NCI-H1092 treated with DMSO at 0.1 percent for 48 hours (cell line): ENCODE data around the gene COL4A2.

Experiments
- DNase-seq: peaks from one replicate; lab custom pipeline; 2025; lab: John Stamatoyannopoulos, UW

Gene COL4A2

DNA sequence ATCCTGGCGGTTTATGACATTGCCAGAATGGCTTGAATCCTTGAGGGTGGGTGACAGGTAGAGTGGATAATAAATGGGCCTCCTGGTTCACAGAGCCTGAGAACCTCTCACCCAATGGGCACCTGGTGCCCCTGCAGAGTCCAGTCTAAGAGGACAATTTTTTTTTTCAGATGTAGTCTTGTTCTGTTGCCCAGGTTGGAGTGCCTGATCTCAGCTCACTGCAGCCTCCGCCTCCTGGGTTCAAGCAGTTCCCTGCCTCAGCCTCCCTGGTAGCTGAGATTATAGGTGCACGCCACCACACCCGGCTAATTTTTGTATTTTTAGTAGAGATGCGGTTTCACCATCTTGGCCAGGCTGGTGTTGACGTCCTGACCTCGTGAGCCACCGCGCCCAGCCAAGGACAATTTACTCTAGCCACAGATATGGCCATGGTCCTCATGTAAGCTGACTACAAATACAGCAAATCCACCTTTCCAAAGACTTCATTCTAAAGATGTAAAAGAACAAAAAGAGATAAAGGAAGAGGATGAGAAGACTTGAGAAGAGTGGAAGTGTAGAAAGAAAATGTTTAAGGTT lies 33.0 kb downstream of the COL4A2 start:
- no peak for DNase-seq

- DNase-seq, result no peak
Observed at GRCh38 chr13:110340812-110341444, 33.8 kb downstream of the COL4A2 start.

GRCh38 chr13:110341445-110342244 lies 34.6 kb downstream of the COL4A2 start:
- no peak for DNase-seq

DNA sequence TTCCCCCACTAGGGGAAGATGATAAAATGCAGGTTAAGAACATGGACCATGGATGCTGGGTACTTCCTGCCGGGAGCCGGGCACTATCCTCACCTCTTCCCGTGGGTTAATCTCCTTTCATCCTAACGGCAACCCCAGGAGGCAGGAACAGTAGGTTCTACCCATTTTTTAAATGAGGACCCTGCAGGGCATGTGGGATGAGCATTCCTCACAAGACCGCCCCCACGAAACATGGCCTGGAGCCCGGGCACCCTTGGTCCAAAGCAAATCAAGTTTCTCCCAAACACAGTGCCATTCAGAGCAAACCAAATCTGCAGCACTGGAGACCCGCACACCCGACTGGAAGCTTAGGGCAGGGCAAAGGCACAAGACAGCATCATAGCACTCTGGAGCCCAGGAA lies 35.4 kb downstream of the COL4A2 start:
- no peak for DNase-seq

DNA sequence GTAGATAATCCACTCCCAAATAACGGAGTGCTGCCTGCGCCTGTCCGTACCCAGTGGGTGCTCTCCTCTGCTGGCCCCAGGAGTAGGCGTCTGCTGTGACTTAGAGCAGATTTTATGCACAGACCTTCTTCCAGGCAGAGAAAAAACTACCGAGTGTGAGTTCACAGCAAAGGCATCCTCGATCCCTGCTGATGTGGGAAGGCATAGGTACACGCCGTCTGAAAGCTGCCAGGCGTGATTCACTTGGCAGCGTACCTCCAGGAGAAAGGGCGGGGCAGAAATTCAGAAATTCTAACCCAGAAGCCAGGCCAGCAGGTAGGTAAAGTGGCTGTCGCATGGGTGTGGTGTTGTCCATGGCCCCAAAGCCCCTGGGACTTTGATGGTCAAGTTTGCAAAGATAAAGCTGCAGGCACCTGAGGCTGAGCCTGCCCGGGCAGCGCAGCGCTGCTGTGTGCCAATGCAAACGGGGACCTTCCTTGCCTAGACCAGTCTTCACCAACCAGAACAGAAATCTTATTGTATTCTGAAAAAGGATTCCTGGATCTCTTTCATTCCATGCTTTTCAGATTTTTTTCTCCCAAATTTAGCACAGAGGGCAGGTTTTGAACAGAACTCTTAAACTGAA lies 36.3 kb downstream of the COL4A2 start:
- DNase-seq, result no peak

DNA sequence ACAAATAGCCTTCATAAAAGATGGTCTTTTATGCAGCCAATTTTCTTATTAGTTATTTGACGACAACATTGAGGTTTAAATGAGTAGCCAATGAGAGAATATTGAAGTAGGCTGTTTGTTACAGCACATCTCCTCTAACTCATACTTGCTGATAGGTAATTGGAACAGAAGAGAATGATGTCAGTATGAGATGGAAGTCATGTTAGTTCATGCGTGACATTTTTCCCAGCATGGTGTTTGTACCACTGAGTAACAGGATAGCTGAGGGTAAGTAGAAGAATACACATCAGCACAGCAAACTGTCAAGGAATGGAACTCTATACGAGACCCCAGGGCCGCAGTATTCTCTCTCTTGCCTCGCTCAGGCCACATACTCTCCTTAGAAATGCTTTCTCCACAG lies 37.2 kb downstream of the COL4A2 start:
- DNase-seq, result no peak

GRCh38 chr13:110345266-110345665 lies 38.2 kb downstream of the COL4A2 start:
- no peak for DNase-seq

DNA sequence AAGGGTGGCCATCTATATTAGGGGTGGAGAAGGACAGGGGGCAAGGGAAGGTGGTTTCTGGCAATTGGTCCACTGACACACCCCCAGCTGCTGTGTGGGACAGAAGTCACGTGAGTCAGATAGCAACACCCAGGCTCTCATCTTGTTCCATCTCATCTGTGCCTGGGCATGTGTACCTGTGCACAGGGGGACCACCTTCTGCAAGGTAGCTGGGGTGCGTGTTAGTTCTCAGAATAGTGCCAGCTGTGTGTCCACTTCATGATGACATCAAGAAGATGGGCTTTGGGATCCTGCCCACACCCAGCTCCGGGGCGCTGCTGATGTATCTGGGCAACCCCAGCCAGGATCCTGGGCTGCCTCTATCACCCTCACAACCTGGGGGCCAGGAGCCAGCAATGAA lies 38.6 kb downstream of the COL4A2 start:
- no peak for DNase-seq

DNA sequence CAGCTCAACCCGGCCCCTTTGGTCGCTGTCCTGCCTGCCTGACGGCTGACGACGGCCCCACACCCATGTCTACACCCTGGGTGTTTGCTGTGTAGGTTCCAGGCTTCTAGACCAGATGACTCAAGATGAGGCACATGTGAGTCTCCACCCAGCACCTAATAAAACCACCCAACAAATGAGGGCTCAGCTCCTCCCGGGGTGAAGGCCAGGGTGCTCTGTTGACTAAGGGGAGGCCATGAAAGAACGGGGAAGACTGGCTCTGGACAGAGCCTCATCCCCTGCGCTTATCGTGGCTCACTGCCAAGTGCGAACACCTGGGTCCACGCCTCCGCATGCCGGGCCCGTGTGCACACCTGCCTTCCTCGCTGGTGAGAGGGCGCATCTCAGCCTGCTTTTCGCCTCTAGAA lies 39.6 kb downstream of the COL4A2 start:
- no peak for DNase-seq

DNA sequence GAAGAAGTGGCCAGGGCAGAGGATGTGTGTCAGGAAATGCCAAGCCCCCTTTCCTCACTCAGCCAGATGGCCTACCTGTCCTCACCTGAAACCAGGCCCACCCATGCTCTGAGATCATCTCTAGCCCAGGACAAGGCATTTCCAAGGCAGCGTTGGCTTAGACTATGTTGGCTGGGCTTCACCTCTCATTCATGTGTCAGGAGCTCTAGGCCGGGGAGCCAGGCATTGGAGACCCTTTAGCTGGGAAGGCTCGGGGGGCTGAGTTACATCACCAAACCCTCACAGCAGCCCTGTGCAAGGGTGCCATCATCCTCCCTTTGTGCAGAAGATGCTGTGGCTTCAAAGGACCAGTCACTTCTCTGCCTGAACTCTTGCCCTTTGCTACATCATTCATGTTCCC lies 40.0 kb downstream of the COL4A2 start:
- no peak for DNase-seq

DNA sequence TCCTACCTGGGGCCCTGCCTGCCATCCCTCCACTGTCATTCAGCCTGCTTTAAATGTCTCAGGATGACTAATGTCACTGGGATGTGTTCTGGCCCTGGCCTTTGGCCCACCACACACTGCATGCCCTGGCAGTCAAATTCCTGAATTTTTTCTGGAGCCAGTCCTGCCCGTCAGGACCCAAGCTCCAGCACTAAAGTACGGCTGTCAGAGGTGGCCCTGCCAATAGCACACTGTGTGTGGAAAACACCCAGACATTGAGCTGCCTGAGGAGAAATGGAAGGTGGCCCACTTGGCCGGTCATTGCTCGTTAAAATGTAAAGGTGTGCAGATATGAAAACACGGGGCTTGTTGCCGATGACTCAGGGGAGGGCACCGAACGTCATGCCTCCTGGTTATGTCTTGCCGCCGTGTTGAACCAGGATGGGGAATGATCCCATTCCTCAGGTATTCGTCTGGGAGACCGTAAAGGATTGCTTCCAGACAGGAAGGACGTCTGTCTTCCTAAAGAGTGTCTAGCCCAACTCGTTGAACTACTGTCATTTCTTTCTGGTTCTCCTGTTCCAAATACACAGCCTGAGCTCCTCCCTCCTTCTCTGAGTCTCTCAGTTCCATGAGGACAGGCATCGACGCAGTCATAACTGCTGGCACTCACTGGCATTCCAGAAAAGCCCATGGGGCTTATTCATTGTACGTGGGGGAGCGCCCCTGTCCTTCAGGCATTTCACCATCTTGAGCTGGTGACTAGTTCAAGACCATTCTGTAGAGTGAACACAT lies 40.6 kb downstream of the COL4A2 start:
- DNase-seq, result no peak

- DNase-seq, result no peak
Observed at GRCh38 chr13:110348309-110349105, 41.4 kb downstream of the COL4A2 start.

DNA sequence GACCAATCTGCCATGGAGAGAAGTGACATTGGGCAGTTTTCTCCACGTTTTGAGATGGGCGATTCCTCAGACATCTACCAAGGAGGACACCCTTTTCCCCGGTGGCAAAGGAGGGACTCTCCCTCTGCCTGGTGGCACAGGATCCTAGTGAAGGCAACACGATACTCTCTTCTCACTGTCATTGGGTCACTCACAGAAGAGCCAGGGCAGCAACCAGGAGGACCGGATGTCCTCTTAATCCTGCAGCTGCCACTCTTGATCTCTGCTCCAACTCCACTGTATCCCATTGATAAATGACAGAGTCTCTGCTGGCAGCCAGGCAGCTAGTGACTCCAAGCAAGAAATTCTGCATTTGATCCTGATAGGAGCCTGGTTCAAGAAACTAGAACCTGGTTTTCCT lies 42.2 kb downstream of the COL4A2 start:
- DNase-seq, result no peak

- DNase-seq, result no peak
Observed at GRCh38 chr13:110350049-110350448, 43.0 kb downstream of the COL4A2 start.

DNA sequence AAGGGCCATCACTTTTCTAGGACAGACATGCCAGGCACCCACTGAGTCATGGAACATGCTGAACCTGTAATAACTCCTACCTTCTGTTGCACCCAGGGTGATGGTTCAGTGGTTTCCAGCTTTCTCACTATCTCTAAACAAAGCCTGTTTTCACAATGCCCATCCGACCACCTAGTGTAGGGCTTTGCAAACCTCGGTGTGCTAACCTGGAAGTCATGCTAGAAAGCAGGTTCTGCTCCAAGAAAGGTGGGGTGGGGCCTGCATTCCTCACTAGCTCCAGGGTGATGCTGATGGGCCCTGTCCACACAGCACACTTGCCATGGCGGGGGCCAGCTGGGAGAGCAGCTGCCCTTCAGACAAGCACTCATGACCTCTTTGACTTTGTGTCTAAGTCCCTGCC lies 43.4 kb downstream of the COL4A2 start:
- no peak for DNase-seq

DNA sequence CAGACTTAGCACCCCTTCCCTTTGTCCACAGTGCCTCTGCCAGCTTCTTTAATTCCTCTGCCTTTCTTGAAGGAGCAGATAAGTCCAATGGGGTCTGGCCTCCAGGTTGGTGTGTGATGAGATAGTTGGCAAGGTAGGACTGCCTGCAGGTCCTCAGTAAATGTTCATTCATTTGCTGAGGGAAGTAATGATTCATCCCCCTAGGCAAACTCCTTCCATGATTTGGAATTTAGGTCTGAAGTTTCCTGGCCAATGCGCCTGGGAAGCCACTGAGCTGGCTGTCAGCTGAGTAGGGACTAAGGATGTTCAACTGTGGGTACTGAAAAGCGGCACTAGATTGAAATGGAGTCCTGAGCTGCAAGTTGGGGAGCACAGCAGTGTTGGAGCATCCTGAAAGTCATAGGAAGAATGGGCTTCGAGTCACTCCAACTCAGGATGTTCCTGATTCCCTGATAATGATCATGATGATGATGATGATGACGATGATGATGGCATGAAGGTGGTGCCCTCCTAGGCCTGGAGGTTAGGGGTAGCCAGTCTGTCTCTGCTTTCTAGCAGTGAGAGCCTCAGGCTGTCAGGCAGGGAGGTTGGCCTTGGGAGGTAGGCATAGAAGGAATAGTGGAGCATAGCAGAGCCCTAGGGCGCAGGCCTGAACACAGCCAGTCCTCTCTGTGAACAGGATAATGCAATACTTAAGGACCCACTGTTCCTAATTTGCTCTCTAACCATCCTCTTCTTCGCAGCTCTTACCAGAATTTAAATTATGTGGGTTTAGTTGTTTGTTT lies 44.7 kb downstream of the COL4A2 start:
- DNase-seq, result no peak

DNA sequence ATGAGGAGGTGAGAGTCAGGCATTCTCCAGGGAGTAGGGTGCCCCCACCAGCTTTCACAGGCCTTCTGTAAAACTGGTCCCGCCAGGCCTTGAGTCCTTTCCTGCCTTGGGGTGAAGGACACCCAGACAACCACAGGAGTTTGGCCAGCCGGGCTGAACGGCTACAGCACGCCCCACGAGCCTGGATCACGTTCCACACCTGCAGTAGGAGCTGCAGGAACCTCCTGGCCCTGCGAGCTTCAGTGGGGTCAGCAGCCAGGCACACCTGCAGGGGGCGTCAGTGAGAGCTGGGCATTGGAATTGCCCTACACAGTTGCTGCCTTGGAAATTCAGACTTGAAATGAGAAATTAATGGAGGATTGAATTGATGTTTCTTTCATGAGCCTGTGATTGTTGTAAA lies 45.7 kb downstream of the COL4A2 start:
- no peak for DNase-seq

- DNase-seq, result no peak
Observed at GRCh38 chr13:110353339-110353977, 46.4 kb downstream of the COL4A2 start.

GRCh38 chr13:110354123-110354627 lies 47.1 kb downstream of the COL4A2 start:
- no peak for DNase-seq
